ENCODE data around the gene CHAF1A.

The CHAF1A gene

GRCh38 chr19:4366666-4367335 is 35.6 kb upstream of the CHAF1A start:
- no peak for DNase-seq

- DNase-seq: no peak
Observed at GRCh38 chr19:4367336-4367723, 35.1 kb upstream of the CHAF1A start.

- DNase-seq: peak in 1 of 2 donors; percentile 22
Observed at GRCh38 chr19:4367781-4368127, 34.7 kb upstream of the CHAF1A start.

DNA sequence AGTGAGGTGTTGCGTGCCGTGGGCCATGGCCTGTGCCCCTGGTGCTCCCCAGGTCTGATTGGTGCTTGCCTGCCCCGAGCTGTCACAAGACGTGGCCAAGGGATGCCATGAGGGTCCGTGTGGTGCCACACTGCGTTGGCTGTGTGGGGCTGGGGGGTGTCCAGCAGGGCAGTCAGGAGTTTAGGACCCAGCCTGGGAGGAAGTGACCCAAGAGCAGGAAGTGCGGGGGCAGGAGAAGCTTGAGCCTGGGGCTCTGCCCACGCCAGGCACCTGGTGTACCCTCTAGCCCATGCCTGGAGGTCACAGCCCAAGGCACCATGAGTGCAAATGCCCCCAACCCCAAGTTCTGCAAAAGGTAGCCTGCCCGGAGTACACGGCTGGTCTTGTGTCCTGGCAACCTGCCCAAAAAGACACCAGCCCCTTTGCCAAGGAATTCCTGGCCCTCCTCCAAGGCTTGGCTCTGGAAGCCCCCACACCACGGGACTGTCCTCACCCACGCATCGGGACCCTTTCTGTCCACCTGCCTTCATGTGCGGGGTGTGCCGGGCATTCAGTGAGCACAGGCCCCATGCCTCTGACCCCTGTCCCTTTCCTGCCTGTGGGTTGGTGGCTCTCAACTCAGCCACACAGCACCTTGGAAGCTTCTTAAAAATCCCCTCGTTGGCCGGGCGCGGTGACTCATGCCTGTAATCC is 34.2 kb upstream of the CHAF1A start:
- no peak for DNase-seq

- DNase-seq: peak; percentile 83 to 88
Observed at GRCh38 chr19:4369109-4369887, 33.1 kb upstream of the CHAF1A start.

- DNase-seq: peak; percentile 73 to 79
Observed at GRCh38 chr19:4369888-4370260, 32.6 kb upstream of the CHAF1A start.

- no peak for DNase-seq
Observed at GRCh38 chr19:4370418-4371041, 31.9 kb upstream of the CHAF1A start.

DNA sequence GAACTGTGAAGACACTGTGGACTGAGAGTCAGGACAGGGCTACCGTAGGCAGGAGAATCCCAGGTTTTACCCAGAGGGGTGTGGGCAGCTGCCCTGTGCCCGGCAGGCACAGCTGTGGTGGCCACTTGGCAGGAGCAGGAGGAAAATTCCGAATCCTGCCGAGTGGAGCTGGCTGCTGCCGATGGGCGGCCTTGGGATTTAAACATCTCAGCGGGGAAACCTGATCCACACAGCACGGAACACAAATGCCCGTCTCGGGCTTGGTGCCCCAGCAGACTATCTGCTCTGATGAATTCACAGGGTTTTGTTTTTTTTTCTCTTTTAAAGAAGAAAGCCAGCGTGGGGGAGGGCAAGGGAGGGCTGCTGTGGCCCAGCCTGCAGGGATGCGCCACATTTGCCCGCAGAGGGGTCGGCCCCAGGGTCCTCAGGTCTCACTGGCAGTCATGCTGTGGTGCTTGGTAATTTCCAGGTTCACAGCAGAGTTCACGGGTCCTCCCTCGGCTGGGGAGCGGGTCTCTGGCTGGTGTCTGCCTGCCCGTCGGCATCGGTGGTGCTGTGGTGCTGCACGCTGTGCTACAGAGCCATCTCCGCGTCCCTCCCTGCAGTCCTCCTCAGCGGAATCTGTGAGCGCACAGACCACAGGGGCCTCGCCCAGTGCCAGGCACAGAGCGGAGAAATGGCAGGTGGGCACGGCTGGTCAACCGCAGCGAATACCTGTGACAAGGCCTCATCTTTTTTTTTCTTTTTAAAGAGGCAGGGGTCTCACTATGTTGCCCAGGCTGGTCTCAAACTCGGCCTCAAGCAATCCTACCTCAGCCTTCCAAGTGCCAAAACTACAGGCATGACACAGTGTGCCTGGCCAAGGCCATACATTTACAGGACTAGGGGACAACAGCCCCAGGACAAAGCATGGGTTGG is 30.9 kb upstream of the CHAF1A start:
- DNase-seq: no peak

GRCh38 chr19:4372165-4373012 is 30.1 kb upstream of the CHAF1A start:
- no peak for DNase-seq

DNA sequence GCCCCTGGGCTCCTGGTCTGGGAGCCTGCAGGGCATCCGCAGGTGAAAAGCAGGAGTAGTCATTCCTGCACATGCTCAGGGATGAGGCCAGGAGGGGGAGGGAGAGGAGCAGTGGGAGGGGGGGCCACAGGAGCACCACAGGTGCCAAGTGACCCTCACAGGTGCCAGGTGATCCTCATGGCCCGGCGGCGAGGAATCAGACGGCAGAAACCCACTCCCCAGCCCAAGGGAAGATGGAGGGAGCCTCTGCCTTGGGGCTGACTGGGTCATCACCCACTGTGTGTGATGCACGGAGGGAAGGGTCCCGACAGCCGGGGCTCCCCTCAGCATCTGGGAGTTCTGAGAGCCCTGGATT is 29.4 kb upstream of the CHAF1A start:
- no peak for DNase-seq

DNA sequence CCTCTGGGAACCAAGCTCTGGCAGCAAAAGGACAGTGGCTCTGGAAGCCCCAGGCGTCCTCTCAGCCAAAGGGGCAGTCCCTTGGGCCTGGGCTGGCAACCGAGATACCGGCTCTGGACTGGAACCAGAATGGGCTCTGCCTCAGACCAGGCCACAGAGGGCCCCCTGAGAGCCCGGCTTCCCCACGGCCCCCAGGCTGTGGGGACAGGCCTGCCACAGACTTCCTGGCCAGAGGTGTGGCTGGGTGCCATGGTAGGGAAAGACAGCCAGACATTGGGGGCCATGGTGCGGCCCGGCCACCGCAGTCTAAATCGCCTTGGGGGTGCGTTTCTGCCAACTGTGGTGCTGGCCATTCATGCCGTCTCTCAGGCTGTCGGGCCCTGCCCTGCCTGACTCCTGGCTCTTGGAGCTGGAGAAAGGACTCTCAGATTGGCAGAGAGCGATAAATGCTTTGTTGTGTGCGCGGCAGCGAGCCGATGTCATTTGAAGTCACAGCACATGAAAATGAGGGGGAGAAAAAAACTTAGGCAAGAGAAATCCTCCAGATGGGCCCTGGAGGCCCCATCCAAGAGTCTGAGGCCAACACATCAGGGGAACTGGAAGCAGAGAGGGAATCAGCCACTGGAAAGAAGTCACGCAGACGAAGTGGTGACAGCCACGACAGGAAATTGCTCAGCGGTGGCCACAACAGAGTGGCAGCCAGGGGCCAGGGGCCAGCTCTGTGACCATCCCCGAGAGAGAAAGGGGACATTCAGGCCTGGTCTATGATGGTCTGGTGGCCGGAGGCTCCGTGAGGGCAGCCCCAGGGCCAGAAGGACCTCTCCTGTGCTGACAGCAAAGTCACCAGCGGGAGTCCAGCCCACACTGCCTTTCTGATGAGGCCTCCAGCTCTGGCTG is 28.6 kb upstream of the CHAF1A start:
- DNase-seq: no peak

DNA sequence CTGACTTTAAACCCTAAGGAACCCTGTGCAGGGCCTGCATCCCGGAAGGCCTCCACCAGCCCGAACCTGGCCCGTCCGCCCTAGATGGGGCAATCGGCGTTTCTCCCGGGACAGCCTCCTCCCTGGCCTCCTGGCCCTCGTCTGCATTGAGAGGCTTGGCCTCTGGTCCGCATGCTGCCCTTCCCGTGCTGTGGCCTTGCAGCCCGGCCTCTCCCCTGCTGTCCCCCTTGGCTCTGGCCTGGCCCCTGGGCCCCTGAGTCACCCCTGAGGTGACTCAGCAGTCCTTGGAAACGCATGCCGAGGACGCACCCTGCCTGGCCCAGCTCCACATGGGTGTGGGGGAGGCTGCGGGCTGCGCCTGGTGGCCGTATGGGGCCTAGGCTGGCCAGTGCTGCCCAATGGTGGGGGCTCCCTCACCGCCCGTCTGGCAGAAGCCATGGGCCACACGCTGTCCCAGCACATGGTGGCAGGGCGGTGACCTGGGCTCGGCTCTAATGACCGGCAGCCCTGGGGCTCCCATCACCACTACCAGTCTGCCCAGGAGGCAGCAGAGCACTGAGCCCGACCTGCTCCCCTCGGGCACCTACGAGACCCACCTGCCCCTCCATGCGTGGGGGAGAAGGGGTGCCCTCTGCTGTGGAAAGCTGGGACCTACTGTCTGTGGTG is 27.8 kb upstream of the CHAF1A start:
- DNase-seq: peak in 1 of 2 donors; percentile 52

GRCh38 chr19:4375164-4376027 is 27.0 kb upstream of the CHAF1A start:
- DNase-seq: peak in 1 of 2 donors; percentile 60

- no peak for DNase-seq
Observed at GRCh38 chr19:4376028-4376670, 26.3 kb upstream of the CHAF1A start.

- DNase-seq: no peak
Observed at GRCh38 chr19:4376671-4376990, 25.8 kb upstream of the CHAF1A start.

DNA sequence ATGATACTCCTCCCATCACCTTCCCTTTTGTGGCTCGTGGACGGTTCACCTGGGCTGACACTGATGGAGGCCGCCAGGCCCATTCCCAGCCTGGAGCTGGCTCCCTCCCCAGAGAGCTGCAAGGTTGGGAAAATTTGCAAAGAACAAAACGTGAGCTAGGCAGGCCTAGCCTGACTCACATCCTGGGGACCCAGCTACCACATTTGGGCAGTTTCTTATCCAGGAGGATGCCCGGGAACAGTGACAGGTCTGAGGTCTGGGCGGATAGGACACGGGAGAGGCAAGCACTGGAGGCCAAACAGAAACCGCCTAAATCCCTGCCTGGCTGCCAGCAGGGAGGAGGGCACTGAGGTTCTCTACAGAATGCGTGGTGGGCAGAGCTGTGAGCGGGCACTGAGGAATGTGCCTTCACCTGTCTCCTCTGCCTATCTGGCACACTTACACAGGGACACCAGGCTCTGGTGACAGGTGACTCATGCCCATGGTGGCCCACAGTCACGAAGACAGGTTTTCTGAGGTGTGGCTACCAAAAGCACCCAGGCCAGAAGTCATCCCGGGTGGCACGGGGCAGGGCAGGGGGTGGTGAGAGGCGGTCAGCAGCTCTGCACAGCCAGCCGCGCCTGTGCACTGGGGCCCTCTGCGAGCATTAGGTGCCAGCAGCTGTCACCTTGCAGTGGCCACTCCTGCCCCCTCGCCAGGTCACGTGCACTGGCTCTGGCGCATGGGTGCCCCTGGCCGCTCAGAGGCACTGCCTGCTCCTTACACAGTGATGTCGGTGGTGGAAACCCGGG is 25.3 kb upstream of the CHAF1A start:
- DNase-seq: no peak

- DNase-seq: no peak
Observed at GRCh38 chr19:4378886-4379285, 23.6 kb upstream of the CHAF1A start.

All from CD4-positive, alpha-beta T cell treated with Interleukin-4 for 1 hour (primary cell).